ENCODE results near the gene NFATC2IP. TPM values are rescaled to one million over a fixed set of nuclear protein-coding genes. Genes with fewer than 3 reads are reported as not detected.

The NFATC2IP gene
- total and polyA plus RNA-seq, 2 of the 8 experiments (the other 6 are each of a cell fraction or from before 2014, with no cell fraction given): 54.4 to 71.5 TPM

DNA sequence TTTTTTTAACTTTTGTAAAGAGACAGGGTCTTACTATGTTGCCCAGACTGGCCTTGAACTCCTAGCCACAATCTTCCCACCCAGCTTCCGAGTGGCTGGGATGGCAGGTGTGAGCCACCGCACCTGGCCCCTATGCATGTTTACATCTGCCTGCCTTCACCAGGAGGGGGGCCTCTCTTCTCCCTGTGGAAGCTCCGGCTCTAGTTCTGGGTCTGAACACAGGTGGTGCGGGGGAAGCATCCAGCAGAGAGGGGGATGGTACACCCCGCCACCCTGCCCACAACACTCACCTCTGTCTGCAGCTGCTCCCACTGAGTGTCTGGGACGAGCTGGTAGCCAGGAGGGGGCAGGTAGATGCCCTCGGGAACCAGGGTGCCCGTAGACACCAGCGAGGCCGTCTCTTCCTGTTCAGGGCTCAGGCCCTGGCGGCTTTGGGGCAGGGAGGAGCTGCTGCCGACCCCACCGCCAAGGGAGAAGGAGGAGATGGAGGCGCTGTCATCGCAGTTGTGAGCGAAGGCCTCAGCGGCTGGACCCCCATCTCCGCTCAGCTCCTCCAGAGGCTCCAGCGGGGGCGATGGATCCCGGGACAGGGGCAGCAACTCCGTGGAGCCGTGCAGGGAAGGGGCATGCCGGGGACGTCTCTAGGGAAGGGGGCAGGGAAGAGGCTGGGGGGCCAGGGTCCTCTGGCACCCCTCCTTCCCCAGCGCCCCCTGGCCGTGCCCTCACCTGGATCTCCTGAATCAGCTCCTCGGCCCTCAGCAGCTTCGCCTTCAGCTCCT is 36.6 kb upstream of the NFATC2IP start:
- Histone ChIP-seq H3K79me1 (ENCODE audit: low read depth, low read length) (no peaks in the 10 kb centered on the region), H3K4me1 (replicated peaks in 1 of 4; ENCODE audit: control insufficient read depth in 3 of 4, insufficient read depth in 4 of 4, low read length in 3 of 4) (no peaks in the 10 kb centered on the region), H2BK12ac (ENCODE audit: low read depth, low read length) (no peak overlapping the region), H3K4ac (replicated peaks; ENCODE audit: insufficient read length, low read depth, low read length) (no peak overlapping the region), H3K27ac (ENCODE audit: low read depth, low read length) (no peak overlapping the region), H3K9ac (replicated peaks in 1 of 4; ENCODE audit: extremely low read depth in 1 of 4, low read depth in 3 of 4, low read length in 3 of 4) (no peak overlapping the region), H4K5ac (ENCODE audit: insufficient read length, low read depth, low read length) (no peak overlapping the region), H2AK5ac (ENCODE audit: low read depth, low read length) (no peak overlapping the region), H3K14ac (ENCODE audit: insufficient read length) (no peak overlapping the region), H3K27me3 (replicated peaks in 1 of 4; ENCODE audit: control insufficient read depth in 3 of 4, extremely low read depth in 1 of 4, insufficient read depth in 3 of 4, low read length in 3 of 4) (no peaks in the 10 kb centered on the region), H3K23me2 (ENCODE audit: low read depth, low read length) (no peaks in the 10 kb centered on the region), H2BK15ac (ENCODE audit: low read length) (no peak overlapping the region), H3K9me3 (ENCODE audit: insufficient read depth in 2 of 2, low read depth in 1 of 2, low read length in 1 of 2) (no peaks in the 10 kb centered on the region), H2BK120ac (replicated peaks; ENCODE audit: low read depth, low read length) (no peak overlapping the region), H2AFZ (ENCODE audit: low read length) (no peak overlapping the region), H2BK20ac (ENCODE audit: low read length) (no peak overlapping the region), H3K18ac (ENCODE audit: extremely low read depth, low read length) (no peak overlapping the region), H4K91ac (replicated peaks; ENCODE audit: insufficient read length, low read length) (no peak overlapping the region), H4K20me1 (replicated peaks in 1 of 2; ENCODE audit: control insufficient read depth in 1 of 2, insufficient read depth in 2 of 2, low read length in 2 of 2) (peaks cover 0 to 2% of the 10 kb centered on the region in 2 experiments), H3K36me3 (ENCODE audit: control insufficient read depth in 2 of 4, insufficient read depth in 4 of 4, low read length in 3 of 4) (peaks cover 0 to 9% (median 3%) of the 10 kb centered on the region in 4 experiments; a peak in 3 of 8 replicates), H3K56ac (replicated peaks; ENCODE audit: insufficient read length, low read depth, low read length) (no peak overlapping the region), H3K4me3 (ENCODE audit: extremely low read depth in 1 of 4, insufficient read depth in 2 of 4, low read depth in 3 of 4, low read length in 4 of 4) (no peak overlapping the region), H2BK5ac (ENCODE audit: low read depth, low read length) (no peak overlapping the region), H3K79me2 (ENCODE audit: control insufficient read depth in 1 of 2, insufficient read depth in 2 of 2, low read length in 2 of 2) (no peaks in the 10 kb centered on the region), H3K4me2 (ENCODE audit: insufficient read depth in 1 of 2, low read depth in 2 of 2, low read length in 2 of 2) (no peak overlapping the region), H4K8ac (ENCODE audit: extremely low read depth, insufficient read depth, low read length) (no peak overlapping the region; the same call in none of the 2 replicates), H3K23ac (ENCODE audit: insufficient read length) (no peak overlapping the region)
- POLR2A ChIA-PET (ENCODE audit: partially characterized antibody): interaction anchor here (0.9 to 1.7 kb wide), 6 partner anchors 8 to 60 kb away, joined by 3 to 5 read pairs (median 4); no protein-coding TSS in a partner anchor
- WGBS, 2 experiments (ENCODE audit: extremely low coverage in 1 of 2, insufficient coverage in 1 of 2, insufficient read length in 1 of 2, insufficient replicate concordance in 2 of 2, low coverage in 1 of 2, low lambda C conversion rate in 2 of 2, missing lambda C conversion rate in 1 of 2): 91% methylated on average over 11 of the region's 29 CpGs; no CpG with 5 or more reads in 1 of the 2 experiments
- FAIRE-seq (no peak), DNase-seq (ENCODE audit: low read depth in 1 of 2, low spot score in 2 of 2) (no peak)
- CTCF ChIA-PET (ENCODE audit: partially characterized antibody): interaction anchor here (0.6 to 3.1 kb wide), 10 partner anchors 9 to 44 kb away, joined by 3 to 15 read pairs (median 4); no protein-coding TSS in a partner anchor
- TF ChIP-seq SP1 (IDR thresholded peaks at IDR 0.05; ENCODE audit: low read depth, low read length) (no peak), RBBP5 (IDR thresholded peaks at IDR 0.05; ENCODE audit: borderline replicate concordance, low read depth, low read length) (no peak), BCL11A (IDR thresholded peaks at IDR 0.05; ENCODE audit: low read depth in 2 of 2, low read length in 2 of 2) (no peak), SIX5 (IDR thresholded peaks at IDR 0.05; ENCODE audit: low read depth, low read length) (no peak), FOSL1 (IDR thresholded peaks at IDR 0.05; ENCODE audit: insufficient read depth, low read depth, low read length) (no peak)
- TF ChIP-seq, protein P1, sequence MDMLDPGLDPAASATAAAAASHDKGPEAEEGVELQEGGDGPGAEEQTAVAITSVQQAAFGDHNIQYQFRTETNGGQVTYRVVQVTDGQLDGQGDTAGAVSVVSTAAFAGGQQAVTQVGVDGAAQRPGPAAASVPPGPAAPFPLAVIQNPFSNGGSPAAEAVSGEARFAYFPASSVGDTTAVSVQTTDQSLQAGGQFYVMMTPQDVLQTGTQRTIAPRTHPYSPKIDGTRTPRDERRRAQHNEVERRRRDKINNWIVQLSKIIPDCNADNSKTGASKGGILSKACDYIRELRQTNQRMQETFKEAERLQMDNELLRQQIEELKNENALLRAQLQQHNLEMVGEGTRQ (IDR thresholded peaks at IDR 0.05; ENCODE audit: low read length): no peak

All from H1 (cell line).